ENCODE data around the gene NPHS1.

NPHS1 gene

GRCh38 chr19:35852029-35852780, at the start of gene NPHS1:
Gene NPHS1, minus strand, starts transcription at chr19:35852504. Its CDS starts 667 bp downstream, at chr19:35851837.
- no peaks in the 10 kb centered on the region for H3K27me3 ChIP-seq (ENCODE audit: insufficient read depth, low read depth, severe bottlenecking)
- no peaks in the 10 kb centered on the region for H3K9me3 ChIP-seq (ENCODE audit: severe bottlenecking)
- TF ChIP-seq CTCF (IDR thresholded peaks at IDR 0.05; ENCODE audit: low read depth, low read length): no peak
- no peaks in the 10 kb centered on the region for H3K36me3 ChIP-seq
- H3K27ac ChIP-seq: peak within 1 kb of the TSS; percentile 95
- no peak within 1 kb of the TSS for H3K4me3 ChIP-seq (ENCODE audit: low read depth, low read length)
- peak; percentile 73 for DNase-seq

GRCh38 chr19:35901055-35901644, 48.8 kb upstream of the NPHS1 start:
- no peak for DNase-seq
- no peak for TF ChIP-seq CTCF (IDR thresholded peaks at IDR 0.05; ENCODE audit: low read depth, low read length)
- Histone ChIP-seq H3K9me3 (ENCODE audit: severe bottlenecking) (no peaks in the 10 kb centered on the region), H3K27ac (peak overlapping the region; percentile 81), H3K4me3 (ENCODE audit: low read depth, low read length) (peak overlapping the region; percentile 82), H3K36me3 (peaks cover 17% of the 10 kb centered on the region), H3K27me3 (ENCODE audit: insufficient read depth, low read depth, severe bottlenecking) (no peaks in the 10 kb centered on the region)

- H3K9me3 ChIP-seq (ENCODE audit: severe bottlenecking): no peaks in the 10 kb centered on the region
- H3K27me3 ChIP-seq (ENCODE audit: insufficient read depth, low read depth, severe bottlenecking): no peaks in the 10 kb centered on the region
- DNase-seq: peak; percentile 87
- peaks cover 30% of the 10 kb centered on the region for H3K36me3 ChIP-seq
- H3K4me3 ChIP-seq (ENCODE audit: low read depth, low read length): peak overlapping the region; percentile 82
- TF ChIP-seq CTCF (IDR thresholded peaks at IDR 0.05; ENCODE audit: low read depth, low read length): no peak
- H3K27ac ChIP-seq: peak overlapping the region; percentile 81
Observed at GRCh38 chr19:35899547-35900214, 47.4 kb upstream of the NPHS1 start.

- Histone ChIP-seq H3K27ac (peak overlapping the region; percentile 81), H3K4me3 (ENCODE audit: low read depth, low read length) (peak overlapping the region; percentile 82), H3K27me3 (ENCODE audit: insufficient read depth, low read depth, severe bottlenecking) (no peaks in the 10 kb centered on the region), H3K36me3 (peaks cover 40% of the 10 kb centered on the region), H3K9me3 (ENCODE audit: severe bottlenecking) (no peaks in the 10 kb centered on the region)
- DNase-seq: no peak
- no peak for TF ChIP-seq CTCF (IDR thresholded peaks at IDR 0.05; ENCODE audit: low read depth, low read length)
Observed at GRCh38 chr19:35898499-35898809, 46.1 kb upstream of the NPHS1 start.

GRCh38 chr19:35897706-35898451, 45.6 kb upstream of the NPHS1 start:
- no peak for DNase-seq
- Histone ChIP-seq H3K9me3 (ENCODE audit: severe bottlenecking) (no peaks in the 10 kb centered on the region), H3K4me3 (ENCODE audit: low read depth, low read length) (no peak overlapping the region; the same call in 1 of the 2 replicates), H3K27ac (no peak overlapping the region), H3K36me3 (peaks cover 44% of the 10 kb centered on the region), H3K27me3 (ENCODE audit: insufficient read depth, low read depth, severe bottlenecking) (no peaks in the 10 kb centered on the region)
- TF ChIP-seq CTCF (IDR thresholded peaks at IDR 0.05; ENCODE audit: low read depth, low read length): no peak

Measured in WERI-Rb-1 (cell line).